HepG2 (cell line): Measurements from ENCODE around the gene PLD1. TPM values are rescaled to one million over a fixed set of nuclear protein-coding genes. Genes with fewer than 3 reads are reported as not detected.

Experiments used
- ATAC-seq: fragments of 200-7000 bp; cut with Tn5 transposase; 3 replicates; pipeline ENCODE4 v1.9.1; 2020; ENCODE audit warnings: mild to moderate bottlenecking, moderate library complexity
- BruUV-seq: library from RNA; stranded (reverse); fragments of 400-500 nt; replicated peaks from 2 replicates; lab custom pipeline; 2021; lab: Mats Ljungman, UMichigan
- CTCF ChIA-PET: fragments of 300-600 bp; formaldehyde crosslinking; extraction: SDS; loops from one replicate; lab custom pipeline; 2021; ENCODE audit warnings: low total read pairs, inconsistent platforms, low intra/inter-chr PET ratio; lab: Yijun Ruan, JAX
- POLR2A ChIA-PET: fragments of 350-600 bp; sonication (Branson Sonifier 250); formaldehyde crosslinking; loops from one replicate; lab custom pipeline; 2020; ENCODE audit warnings: antibody characterized with exemption, inconsistent platforms; lab: Yijun Ruan, JAX
- DNase-seq: peaks from one replicate; pipeline ENCODE4 v3.0.0-alpha.2; 2015; ENCODE audit warnings: low spot score
- FAIRE-seq: peaks from 3 replicates; lab custom pipeline; 2011; peaks lifted over from hg19 to GRCh38; lab: Jason Lieb, UNC
- H2AFZ ChIP-seq: one replicate; pipeline ENCODE4 v1.6.1; 2011; ENCODE audit warnings: low read length, inconsistent platforms
- H3K27ac ChIP-seq: fragments of 300-600 bp; 3 replicates; pipeline ENCODE4 v1.8.0; 2011; ENCODE audit warnings: mixed run types, mild to moderate bottlenecking, mixed read lengths, low read length, inconsistent platforms; ENCODE audit not compliant: insufficient read depth; ENCODE audit errors: extremely low read length
- H3K27me3 ChIP-seq, 2 experiments: fragments of 200-600 bp in 1 of 2; 2 replicates in 1 of 2; 3 replicates in 1 of 2; pipeline versions ENCODE4 v1.6.0 to v1.8.0; 2011; ENCODE audit warnings: low read length in 2 of 2, mild to moderate bottlenecking in 2 of 2, moderate library complexity in 2 of 2, inconsistent platforms in 1 of 2; ENCODE audit not compliant: insufficient read depth in 2 of 2, control insufficient read depth in 1 of 2
- H3K36me3 ChIP-seq, 2 experiments: fragments of 200-600 bp in 1 of 2; replicated peaks in 1 of 2; 2 replicates in 1 of 2; 3 replicates in 1 of 2; pipeline versions ENCODE4 v1.5.1 to v1.8.0; 2011; ENCODE audit warnings: low read length in 2 of 2, inconsistent platforms in 1 of 2; ENCODE audit not compliant: insufficient read depth in 2 of 2, control insufficient read depth in 1 of 2
- H3K4me1 ChIP-seq: 2 replicates; pipeline ENCODE4 v1.5.1; 2012; ENCODE audit warnings: low read length, inconsistent platforms; ENCODE audit not compliant: insufficient read depth
- H3K4me2 ChIP-seq: 2 replicates; pipeline ENCODE4 v1.6.0; 2011; ENCODE audit warnings: low read depth, low read length, inconsistent platforms
- H3K4me3 ChIP-seq, 3 experiments: fragments of 200-600 bp in 1 of 3; sonication (generic), shearing (Covaris generic) in 1 of 3; replicated peaks in 1 of 3; 2 replicates each; pipeline ENCODE4 v1.5.1; 2011 to 2016; ENCODE audit warnings: low read length in 3 of 3, inconsistent platforms in 2 of 3, low read depth in 2 of 3, mild to moderate bottlenecking in 2 of 3, control low read depth in 1 of 3, mixed read lengths in 1 of 3; ENCODE audit not compliant: insufficient read depth in 1 of 3
- H3K79me2 ChIP-seq: one replicate; pipeline ENCODE4 v1.6.1; 2011; ENCODE audit warnings: low read length, inconsistent platforms; ENCODE audit not compliant: insufficient read depth
- H3K9ac ChIP-seq: 2 replicates; pipeline ENCODE4 v1.6.0; 2011; ENCODE audit warnings: mild to moderate bottlenecking, low read depth, low read length, inconsistent platforms; ENCODE audit not compliant: insufficient read depth
- H3K9me3 ChIP-seq: 2 replicates; pipeline ENCODE4 v1.5.1; 2012; ENCODE audit warnings: mild to moderate bottlenecking, low read length
- H4K20me1 ChIP-seq: 2 replicates; pipeline ENCODE4 v1.6.0; 2011; ENCODE audit warnings: inconsistent platforms, mild to moderate bottlenecking, low read length, moderate library complexity; ENCODE audit not compliant: insufficient read depth
- CBFB ChIP-seq: sonication (generic); formaldehyde crosslinking; IDR thresholded peaks from 2 replicates; pipeline ENCODE4 v1.4.0; 2020; ENCODE audit warnings: missing genetic modification reagents
- CERS6 ChIP-seq: sonication (generic); formaldehyde crosslinking; IDR thresholded peaks from 2 replicates; pipeline ENCODE4 v1.5.0; 2020; ENCODE audit warnings: missing genetic modification reagents
- CHD4 ChIP-seq: fragments of 200-600 bp; sonication (generic); IDR thresholded peaks from 2 replicates; pipeline ENCODE4 v1.7.0; 2017; ENCODE audit warnings: mild to moderate bottlenecking, low read length, borderline replicate concordance
- KAT8 ChIP-seq: IDR thresholded peaks from 2 replicates; pipeline ENCODE4 v1.6.1; 2016; ENCODE audit warnings: missing genetic modification reagents, missing compliant biosample characterization
- KDM4B ChIP-seq: sonication (generic); formaldehyde crosslinking; IDR thresholded peaks from 2 replicates; pipeline ENCODE4 v1.4.0; 2020; ENCODE audit warnings: missing genetic modification reagents
- KLF13 ChIP-seq: sonication (generic); formaldehyde crosslinking; IDR thresholded peaks from 2 replicates; pipeline ENCODE4 v1.4.0; 2020; ENCODE audit warnings: mild to moderate bottlenecking, missing genetic modification reagents
- KLF6 ChIP-seq: IDR thresholded peaks from 2 replicates; pipeline ENCODE4 v1.8.0; 2016; ENCODE audit warnings: missing biosample characterization, missing genetic modification reagents
- MATR3 ChIP-seq: sonication (generic); formaldehyde crosslinking; IDR thresholded peaks from 2 replicates; pipeline ENCODE4 v1.4.0; 2020; ENCODE audit warnings: missing genetic modification reagents
- NFYB ChIP-seq: sonication (generic); formaldehyde crosslinking; IDR thresholded peaks from 2 replicates; pipeline ENCODE4 v1.4.0; 2020; ENCODE audit warnings: missing genetic modification reagents
- PAF1 ChIP-seq: IDR thresholded peaks from 2 replicates; pipeline ENCODE4 v1.6.1; 2016; ENCODE audit warnings: missing genetic modification reagents, missing compliant biosample characterization
- RFXANK ChIP-seq: IDR thresholded peaks from 2 replicates; pipeline ENCODE4 v1.6.1; 2016
- SNRNP70 ChIP-seq: fragments of 200-400 bp; formaldehyde crosslinking; IDR thresholded peaks from 2 replicates; pipeline ENCODE4 v1.6.1; 2017; ENCODE audit warnings: mild to moderate bottlenecking, low read depth, low read length, moderate library complexity
- SP2 ChIP-seq: sonication (generic); formaldehyde crosslinking; IDR thresholded peaks from 2 replicates; pipeline ENCODE4 v1.5.1; 2020; ENCODE audit warnings: mild to moderate bottlenecking, missing genetic modification reagents
- SRSF1 ChIP-seq: fragments of 200-400 bp; formaldehyde crosslinking; optimal IDR thresholded peaks from 2 replicates; pipeline ENCODE3; 2017; ENCODE audit warnings: mild to moderate bottlenecking, low read depth, low read length, moderate library complexity
- ZFP36L1 ChIP-seq: sonication (generic); formaldehyde crosslinking; IDR thresholded peaks from 2 replicates; pipeline ENCODE4 v1.8.0; 2022; ENCODE audit warnings: mild to moderate bottlenecking, missing genetic modification reagents, moderate library complexity
- ZKSCAN1 ChIP-seq: fragments of 150-350 bp; IDR thresholded peaks from 2 replicates; pipeline ENCODE4 v1.6.1; 2014; ENCODE audit warnings: low read length
- ZNF431 ChIP-seq: sonication (generic); formaldehyde crosslinking; IDR thresholded peaks from 2 replicates; pipeline ENCODE4 v1.9.0; 2022; ENCODE audit warnings: missing genetic modification reagents, low read depth, mild to moderate bottlenecking, borderline replicate concordance
- ZNF552 ChIP-seq: sonication (generic); formaldehyde crosslinking; IDR thresholded peaks from 2 replicates; pipeline ENCODE4 v1.9.0; 2022; ENCODE audit warnings: missing genetic modification reagents, mild to moderate bottlenecking, borderline replicate concordance
- ZNF569 ChIP-seq: sonication (generic); formaldehyde crosslinking; IDR thresholded peaks from 2 replicates; pipeline ENCODE4 v1.5.0; 2020; ENCODE audit warnings: mild to moderate bottlenecking, missing genetic modification reagents, moderate library complexity, borderline replicate concordance
- ZNF777 ChIP-seq: sonication (generic); formaldehyde crosslinking; IDR thresholded peaks from 2 replicates; pipeline ENCODE4 v1.4.0; 2020; ENCODE audit warnings: missing genetic modification reagents
- WGBS: methylation state at CpG from one replicate; pipeline ENCODE4 v1.1.6; 2017; ENCODE audit warnings: low lambda C conversion rate; 5-methylcytosine and 5-hydroxymethylcytosine counted together
- in situ Hi-C: cut with HindIII; loops from 2 replicates; pipeline ENCODE4 v1.10.0; 2017; ENCODE audit warnings: low pct_unique_long_range_greater_than_20kb; ENCODE audit not compliant: extremely low pct_ligation_motif_present
- intact Hi-C: fragments of 100-400 bp; cut with micrococcal nuclease; formaldehyde crosslinking; loops from one replicate; pipeline ENCODE4 v1.10.0; 2022; ENCODE audit not compliant: unreplicated experiment
- polyA plus RNA-seq, 8 experiments: library from polyadenylated mRNA; depleted of rRNA in 3 of 8; stranded (reverse) in 7 of 8; unstranded in 1 of 8; fragments of >200 nt; fragmentation: Illumina TruSeq in 4 of 8; extraction: Trizol in 4 of 8; gene quantifications; 2 replicates each; pipeline versions ENCODE4 v1.2.1 to v1.2.3, GENCODE V29; 2011 to 2016; ENCODE audit warnings: low read depth in 4 of 8, missing spikeins in 1 of 8, mixed read lengths in 1 of 8; ENCODE audit not compliant: insufficient read depth in 1 of 8
- total RNA-seq, 5 experiments: library from RNA; depleted of rRNA; stranded (reverse); fragments of >200 nt; fragmentation: Illumina TruSeq; extraction: Trizol; gene quantifications; 2 replicates each; pipeline ENCODE4 v1.2.3, GENCODE V29; 2016; ENCODE audit warnings: low read depth in 1 of 5

PLD1 gene
- total and polyA plus RNA-seq, 2 of the 13 experiments (the other 11 are each of a cell fraction or from before 2014, with no cell fraction given), result 27.1 to 59.4 TPM

DNA sequence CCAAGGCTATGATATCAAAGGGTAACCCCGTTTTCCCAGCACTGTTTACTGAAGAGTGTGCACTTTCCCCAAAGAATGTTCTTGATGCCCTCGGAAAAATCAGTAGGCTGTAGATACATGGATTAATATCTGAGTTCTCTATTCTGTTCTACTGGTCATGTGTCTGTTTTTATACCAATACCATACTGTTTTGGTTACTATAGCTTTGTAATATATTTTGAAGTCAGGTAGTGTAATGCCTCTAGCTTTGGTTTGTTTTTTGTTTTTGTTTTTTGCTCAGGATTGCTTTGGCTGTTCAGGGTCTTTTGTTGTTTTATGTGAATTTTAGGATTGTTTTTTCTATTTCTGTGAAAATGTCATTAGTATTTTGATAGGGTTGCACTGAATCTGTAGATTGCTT lies 95.1 kb downstream of the PLD1 start:
- H3K4me2 ChIP-seq, result no peak overlapping the region
- peaks cover 24% of the 10 kb centered on the region; the same call in 1 of the 2 replicates for H3K9me3 ChIP-seq
- H2AFZ ChIP-seq, result no peak overlapping the region
- no peaks in the 10 kb centered on the region for H3K27me3 ChIP-seq
- no peak for DNase-seq
- H3K4me1 ChIP-seq, result peaks cover 16% of the 10 kb centered on the region; the same call in 1 of the 2 replicates
- ChIA-PET POLR2A (no interaction called here), CTCF (no interaction called here)
- TF ChIP-seq RFXANK, result no peak
- 0 out of 2 replicates have a peak, but pooled peaks have one; percentile 42 for TF ChIP-seq CHD4
- 93% methylated on average over 2 of the region's 2 CpGs for WGBS
- no peaks in the 10 kb centered on the region for H4K20me1 ChIP-seq
- ATAC-seq, result no peak
- no peaks in the 10 kb centered on the region for H3K79me2 ChIP-seq
- no peak overlapping the region for H3K27ac ChIP-seq
- no TSS peak for BruUV-seq
- intact Hi-C loops (no loop called here), in situ Hi-C loops (no loop called here)
- no peak overlapping the region for H3K4me3 ChIP-seq
- no peak for FAIRE-seq
- H3K9ac ChIP-seq, result no peak overlapping the region
- peaks cover 15 to 59% of the 10 kb centered on the region in 2 experiments for H3K36me3 ChIP-seq

DNA sequence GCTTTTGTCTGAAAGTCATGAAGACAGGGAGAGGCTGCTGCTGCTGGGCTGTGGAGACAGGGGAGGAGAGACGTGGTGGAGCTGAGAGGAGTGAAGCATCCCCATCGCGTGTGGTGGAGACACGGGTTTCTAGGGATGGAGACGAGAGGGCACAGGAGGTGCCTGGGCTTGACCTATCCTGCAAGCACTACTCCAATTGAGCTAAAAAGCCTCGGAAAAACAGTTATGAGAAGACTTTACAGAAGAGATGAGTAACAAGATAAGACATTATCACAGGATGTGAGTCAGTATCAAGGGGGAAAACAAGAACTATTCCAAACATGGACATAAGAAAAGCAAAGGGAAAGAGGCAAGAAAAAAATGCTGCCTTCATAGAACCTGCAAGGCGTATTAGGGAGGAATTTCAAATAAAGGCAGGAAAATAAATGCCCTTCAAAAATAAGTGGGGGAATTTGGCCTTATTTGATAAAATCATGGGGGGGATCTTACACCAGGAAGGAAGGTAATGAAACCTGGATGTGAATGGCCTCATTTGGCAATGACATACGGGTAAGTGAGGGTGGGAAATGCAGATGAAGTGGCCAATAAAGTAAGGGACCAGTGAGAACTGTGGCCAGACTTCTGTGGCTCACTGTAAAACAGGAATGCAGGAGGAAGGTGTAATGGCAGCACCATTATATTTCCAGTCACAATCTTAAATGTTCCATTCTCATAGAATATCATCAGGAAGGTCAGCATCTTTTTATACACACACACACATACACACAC lies 97.9 kb downstream of the PLD1 start:
- Histone ChIP-seq H3K4me1 (peaks cover 16% of the 10 kb centered on the region; the same call in 1 of the 2 replicates), H4K20me1 (no peaks in the 10 kb centered on the region), H3K4me2 (no peak overlapping the region), H3K9ac (no peak overlapping the region), H3K27ac (no peak overlapping the region), H3K27me3 (no peaks in the 10 kb centered on the region), H2AFZ (no peak overlapping the region), H3K9me3 (peaks cover 20% of the 10 kb centered on the region; the same call in 1 of the 2 replicates), H3K36me3 (peaks cover 19 to 68% of the 10 kb centered on the region in 2 experiments), H3K4me3 (no peak overlapping the region), H3K79me2 (no peaks in the 10 kb centered on the region)
- WGBS, result 87% methylated on average over 8 of the region's 8 CpGs
- no TSS peak for BruUV-seq
- DNase-seq, result no peak
- TF ChIP-seq KAT8 (no peak), CERS6 (CRISPR knock-in tag) (no peak), ZNF569 (CRISPR knock-in tag) (no peak), MATR3 (CRISPR knock-in tag) (no peak), CBFB (CRISPR knock-in tag) (no peak), NFYB (CRISPR knock-in tag) (no peak), KLF6 (CRISPR knock-in tag) (no peak), SRSF1 (no peak), ZFP36L1 (CRISPR knock-in tag) (no peak), ZNF431 (no peak), SNRNP70 (no peak), KDM4B (CRISPR knock-in tag) (no peak), ZNF777 (CRISPR knock-in tag) (no peak), KLF13 (CRISPR knock-in tag) (no peak), SP2 (no peak), ZKSCAN1 (no peak), ZNF552 (CRISPR knock-in tag) (no peak), PAF1 (CRISPR knock-in tag) (no peak)
- intact Hi-C loops, result no loop called here
- in situ Hi-C loops, result no loop called here
- ChIA-PET POLR2A (no interaction called here), CTCF (no interaction called here)
- no peak for ATAC-seq
- no peak for FAIRE-seq
